GM21526 (cell line): ENCODE data around the gene SCD.
"Not testable (repeated sequence)": the region's sequence is repeated elsewhere in the genome, so short reads cannot be mapped to it uniquely, and the experiment has no call there.

ENCODE experiments used
- ATAC-seq: cut with Tn5 transposase; IDR thresholded peaks from one replicate; pipeline ENCODE4 v1.9.1; 2021; ENCODE audit warnings: moderate library complexity; ENCODE audit not compliant: unreplicated experiment, low FRiP score

The SCD gene

DNA sequence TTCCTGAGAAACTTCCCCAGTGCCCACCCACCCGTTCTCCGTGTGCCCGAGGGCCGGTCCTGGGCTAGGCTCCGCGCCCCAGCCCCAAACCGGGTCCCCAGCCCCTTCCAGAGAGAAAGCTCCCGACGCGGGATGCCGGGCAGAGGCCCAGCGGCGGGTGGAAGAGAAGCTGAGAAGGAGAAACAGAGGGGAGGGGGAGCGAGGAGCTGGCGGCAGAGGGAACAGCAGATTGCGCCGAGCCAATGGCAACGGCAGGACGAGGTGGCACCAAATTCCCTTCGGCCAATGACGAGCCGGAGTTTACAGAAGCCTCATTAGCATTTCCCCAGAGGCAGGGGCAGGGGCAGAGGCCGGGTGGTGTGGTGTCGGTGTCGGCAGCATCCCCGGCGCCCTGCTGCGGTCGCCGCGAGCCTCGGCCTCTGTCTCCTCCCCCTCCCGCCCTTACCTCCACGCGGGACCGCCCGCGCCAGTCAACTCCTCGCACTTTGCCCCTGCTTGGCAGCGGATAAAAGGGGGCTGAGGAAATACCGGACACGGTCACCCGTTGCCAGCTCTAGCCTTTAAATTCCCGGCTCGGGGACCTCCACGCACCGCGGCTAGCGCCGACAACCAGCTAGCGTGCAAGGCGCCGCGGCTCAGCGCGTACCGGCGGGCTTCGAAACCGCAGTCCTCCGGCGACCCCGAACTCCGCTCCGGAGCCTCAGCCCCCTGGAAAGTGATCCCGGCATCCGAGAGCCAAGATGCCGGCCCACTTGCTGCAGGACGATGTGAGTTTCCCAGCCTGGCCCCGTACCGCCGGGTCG, at the start of gene SCD:
SCD (plus strand) TSS at position 469 of the 803 bp plus-strand sequence; CDS start at position 741, 272 bp downstream.
- peak; percentile 83 for ATAC-seq

DNA sequence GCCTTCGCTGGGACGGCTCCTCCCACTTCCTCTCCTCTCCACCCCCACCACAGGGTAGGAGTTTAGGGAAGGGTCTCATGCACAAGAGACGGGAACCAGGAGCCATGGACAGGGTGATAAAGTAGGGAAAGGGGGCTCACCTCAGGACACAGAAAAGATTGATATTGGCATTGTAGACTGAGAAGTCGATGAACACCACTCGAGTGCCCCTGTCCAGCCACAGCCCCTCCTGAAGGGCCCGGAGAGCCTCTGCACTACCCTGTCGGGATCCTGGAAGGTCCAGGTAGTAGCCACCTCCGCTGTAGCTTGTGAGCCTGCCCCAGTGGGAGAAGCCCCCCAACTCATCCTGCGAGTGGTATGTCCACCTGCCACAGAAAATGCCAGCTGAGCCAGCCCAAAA, 49.8 kb upstream of the SCD start:
- ATAC-seq, result no peak

DNA sequence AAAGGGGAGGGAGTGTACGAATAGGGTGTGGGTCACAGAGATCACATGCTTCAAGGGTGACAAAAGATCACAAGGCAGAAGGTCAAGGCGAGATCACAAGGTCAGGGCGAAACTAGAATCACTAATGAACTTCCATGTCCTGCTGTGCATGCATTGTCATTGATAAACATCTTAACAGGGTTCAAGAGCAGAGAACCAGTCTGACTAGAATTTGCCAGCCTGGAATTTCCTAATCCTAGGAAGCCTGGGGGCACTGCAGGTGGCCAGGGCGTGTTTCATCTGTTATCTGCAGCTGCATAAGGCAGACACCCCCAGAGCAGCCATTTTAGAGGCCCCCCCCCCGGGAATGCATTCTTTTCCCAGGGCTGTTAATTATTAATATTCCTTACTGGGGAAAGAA, 45.9 kb upstream of the SCD start:
- not testable (repeated sequence) for ATAC-seq

DNA sequence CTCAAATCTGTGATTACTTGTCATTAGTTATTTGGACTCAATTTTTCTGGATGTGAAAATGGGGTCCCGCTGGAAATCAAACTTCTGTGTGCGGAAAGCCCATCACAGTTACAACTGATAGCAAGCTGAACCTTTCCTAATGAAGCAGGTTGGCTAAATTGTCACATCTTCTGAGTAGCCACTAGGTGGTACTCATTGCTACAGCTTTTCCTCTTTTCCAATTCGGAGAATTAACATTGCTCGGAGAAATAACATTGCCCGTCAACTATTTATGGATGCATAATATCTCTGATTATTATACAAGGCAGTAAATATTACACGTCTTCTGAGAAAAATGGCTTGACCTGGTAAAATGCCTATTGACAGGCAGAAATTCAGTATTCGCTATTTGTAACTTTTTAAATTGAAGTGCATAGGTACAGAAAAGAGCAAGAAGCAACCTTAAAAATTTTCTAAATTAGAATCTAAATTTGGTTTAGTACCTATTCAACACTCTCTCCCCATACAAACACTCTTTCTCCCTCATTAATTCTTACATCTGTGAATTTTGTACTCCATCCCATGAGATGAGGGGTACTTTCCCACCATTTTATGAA, 43.2 kb upstream of the SCD start:
- no peak for ATAC-seq

DNA sequence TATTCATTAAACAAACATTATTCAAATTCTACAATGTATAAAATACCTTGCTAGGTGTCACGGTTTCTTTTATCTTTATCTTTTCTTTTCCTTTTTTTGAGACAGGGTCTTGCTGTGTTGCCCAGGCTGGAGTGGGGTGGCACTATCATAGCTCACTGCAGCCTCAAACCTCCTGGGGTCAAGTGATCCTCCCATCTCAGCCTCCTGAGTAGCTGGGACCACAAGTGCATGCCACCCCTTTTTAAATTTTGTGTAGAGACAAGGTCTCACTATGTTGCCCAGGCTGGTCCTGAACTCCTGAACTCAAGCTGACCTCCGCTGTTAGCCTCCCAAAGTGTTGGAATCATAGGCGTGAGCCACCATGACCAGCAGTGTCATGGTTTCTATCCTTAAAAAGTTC, 42.6 kb upstream of the SCD start:
- ATAC-seq, result no peak

DNA sequence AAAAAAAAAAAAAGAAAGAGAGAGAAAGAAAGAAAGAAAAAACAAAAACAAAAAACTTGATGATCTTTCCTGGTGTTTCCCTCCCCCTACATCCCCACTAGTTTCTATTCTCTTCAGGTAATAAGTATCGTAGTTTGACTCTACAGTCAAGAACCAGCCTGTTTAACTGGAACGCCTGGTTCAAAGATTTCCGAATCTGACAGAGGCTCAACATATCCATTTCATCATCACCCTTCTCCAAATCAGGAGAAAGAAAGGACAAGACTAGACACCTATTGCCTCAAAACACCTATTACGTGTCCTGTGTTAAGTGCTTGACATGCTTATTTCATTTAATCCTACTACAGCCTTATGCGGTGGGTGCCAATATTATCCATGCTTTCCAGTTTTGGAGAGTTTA, 40.2 kb upstream of the SCD start:
- ATAC-seq, result no peak

DNA sequence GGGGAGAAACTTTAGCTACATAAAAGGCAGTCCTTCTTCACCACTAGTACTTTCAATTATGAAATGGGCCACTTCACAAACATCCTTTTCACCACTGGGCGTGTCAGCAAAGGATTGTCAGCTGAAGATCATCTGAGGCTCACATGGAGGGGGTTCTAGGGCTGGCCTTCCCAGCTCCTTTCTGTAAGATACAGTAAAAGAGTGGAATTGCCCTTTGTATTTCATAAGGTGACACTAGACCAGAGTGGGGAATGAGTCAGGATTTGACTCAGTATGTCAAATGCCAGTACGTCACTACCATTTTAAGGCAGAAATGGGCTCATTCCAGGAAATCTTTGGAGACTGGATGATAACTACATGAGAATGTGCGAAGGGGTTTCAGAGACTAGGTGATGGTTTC, 39.3 kb upstream of the SCD start:
- ATAC-seq, result no peak

DNA sequence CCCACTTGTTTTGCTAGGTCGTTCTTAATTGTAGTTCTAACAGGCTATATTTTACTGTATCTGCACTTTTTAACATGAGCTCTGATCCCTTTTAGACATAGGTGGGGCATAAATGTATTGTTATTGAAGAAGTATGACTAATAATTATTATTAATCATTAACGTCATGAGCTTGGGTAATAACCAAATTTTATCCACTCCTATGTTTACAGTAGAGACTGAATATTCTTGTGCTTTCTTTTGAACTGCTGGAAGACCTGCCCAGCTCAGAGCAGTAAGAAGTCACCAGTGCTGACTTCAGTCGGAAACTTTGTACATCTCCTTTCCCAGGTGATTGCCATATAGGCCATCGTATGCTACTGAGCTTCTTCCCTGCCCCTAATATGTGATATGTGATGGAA, 35.7 kb upstream of the SCD start:
- no peak for ATAC-seq

DNA sequence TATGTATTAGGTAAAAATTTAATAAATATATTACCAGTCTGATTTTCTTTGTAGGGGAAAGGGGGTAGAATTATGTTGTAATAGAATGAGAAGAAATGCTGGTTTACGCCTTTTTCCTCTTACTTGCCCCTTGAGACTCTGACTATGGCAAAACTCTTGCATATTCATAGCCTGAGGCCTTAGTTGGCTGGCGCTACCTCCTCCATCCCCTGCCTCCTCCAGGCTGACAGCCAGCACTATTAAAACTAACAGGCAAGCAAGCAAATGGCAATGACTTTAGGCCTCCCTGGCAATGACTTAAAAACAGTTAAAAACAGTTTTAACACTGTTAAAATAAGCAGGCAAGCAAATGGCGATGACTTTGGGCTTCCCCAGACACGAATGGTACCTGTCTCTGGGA, 31.4 kb upstream of the SCD start:
- ATAC-seq, result no peak

DNA sequence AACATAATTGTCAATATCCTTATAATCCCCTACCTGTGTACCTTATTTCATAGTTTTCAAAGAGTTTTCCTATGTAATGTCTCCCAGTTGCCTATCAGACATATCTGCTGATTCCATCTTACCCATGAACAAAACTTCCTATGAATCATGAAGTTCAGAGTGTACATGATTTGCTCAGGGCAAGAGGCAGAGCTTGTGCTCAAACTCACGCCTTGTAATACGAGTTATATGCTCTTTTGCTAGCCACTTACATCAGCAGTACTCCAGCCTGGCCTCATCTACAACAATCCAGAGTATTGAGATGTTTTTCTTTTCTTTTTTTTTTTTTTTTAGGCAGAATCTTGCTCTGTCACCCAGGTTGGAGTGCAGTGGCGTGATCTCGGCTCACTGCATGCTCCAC, 28.8 kb upstream of the SCD start:
- ATAC-seq, result no peak

DNA sequence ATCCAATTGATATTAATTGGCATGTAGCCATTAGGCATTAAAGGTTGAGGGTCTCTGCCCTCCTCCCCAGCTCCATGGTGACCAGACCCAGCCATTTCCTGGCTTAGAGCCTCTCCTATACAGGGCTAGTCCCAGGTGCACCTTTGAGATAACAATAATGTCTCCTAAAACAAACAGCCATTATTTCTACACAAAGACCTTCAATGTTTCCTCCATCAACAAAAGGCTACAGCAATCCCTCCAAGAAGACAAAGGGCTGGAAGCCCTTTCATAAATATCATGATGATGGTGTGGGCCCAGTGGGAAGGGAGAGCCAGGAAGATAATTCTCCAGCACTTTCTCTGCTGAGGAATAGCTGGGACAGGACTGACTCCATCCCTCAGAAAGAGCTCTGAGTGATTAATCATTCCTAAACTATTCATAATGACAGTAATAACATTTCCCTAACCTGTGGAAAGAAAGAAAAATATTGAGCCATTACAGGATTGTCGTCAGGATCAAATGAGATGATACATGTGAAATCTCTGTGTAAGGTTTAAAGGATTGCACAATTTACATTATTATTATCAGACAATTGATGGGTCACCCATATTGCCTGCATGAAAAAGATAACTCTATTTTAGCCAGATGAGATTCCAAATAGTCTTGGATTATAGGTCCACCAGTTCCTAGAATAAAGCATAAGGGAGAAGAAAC, 27.2 kb upstream of the SCD start:
- ATAC-seq, result no peak

DNA sequence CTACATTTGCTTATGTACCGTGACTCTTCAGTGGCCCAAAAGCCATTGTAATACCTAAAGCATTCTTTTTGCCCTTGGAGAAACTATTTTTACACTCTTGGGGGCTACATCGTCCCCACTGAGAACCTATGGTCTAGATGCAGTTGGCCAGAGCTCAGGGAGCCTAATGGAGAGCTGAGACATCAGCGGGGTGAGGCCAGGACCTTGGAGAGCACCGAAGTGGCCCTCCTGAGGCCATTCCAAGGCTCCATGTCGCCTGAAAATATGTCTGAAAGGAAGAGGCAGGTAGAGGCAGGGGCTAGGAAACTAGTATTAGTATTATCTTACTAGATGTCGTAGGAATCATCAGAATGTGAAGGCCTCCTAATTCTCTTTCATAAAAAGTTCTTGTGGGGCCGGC, 21.9 kb upstream of the SCD start:
- ATAC-seq, result no peak

DNA sequence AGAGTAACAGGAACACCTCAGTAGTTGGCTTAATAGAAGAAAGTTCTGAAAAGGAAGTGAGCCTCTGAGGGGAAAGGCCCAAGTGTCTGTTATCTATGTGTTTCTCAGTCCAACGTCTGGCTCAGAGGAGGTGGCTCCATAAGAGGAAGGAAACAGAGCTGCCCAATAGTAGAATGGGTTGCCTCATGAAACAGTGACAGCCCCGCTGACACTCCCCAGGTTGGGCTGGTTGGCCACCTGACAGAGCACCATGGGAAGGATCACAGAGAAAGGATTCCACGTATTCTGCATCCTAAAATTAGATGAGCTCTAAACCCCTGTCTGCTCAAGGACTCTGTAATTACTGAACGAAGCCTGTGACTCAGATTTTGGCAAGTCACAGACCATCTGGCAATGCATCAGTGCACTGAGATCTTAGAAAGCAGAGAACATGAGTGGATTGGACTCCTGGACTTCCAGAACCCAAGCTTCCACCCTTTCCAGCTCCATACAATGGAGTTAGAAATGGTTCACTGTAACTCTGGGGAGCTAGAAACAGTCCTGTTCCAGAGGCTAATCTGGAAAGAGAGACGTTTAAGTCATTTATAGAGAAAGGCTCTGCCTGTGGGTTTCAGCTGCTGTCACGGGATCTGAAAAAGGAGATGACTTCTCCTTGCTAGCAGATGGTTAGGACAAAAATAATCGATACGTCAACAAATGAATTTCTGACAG, 19.9 kb upstream of the SCD start:
- peak; percentile 96 for ATAC-seq

DNA sequence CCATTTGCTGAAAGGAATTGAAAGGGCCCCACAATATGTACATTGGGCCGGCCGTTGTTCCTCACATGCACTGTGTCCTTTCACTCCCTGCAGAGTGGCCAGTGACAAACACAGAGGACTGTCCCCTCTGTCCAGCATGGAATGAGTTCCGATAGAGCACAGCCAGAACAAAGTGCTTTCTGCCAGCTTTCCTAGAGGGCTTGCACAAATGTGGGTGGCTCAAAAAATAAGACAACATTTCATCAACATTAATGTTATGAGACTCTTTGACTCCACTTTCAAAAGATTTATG, 19.4 kb upstream of the SCD start:
- no peak for ATAC-seq

DNA sequence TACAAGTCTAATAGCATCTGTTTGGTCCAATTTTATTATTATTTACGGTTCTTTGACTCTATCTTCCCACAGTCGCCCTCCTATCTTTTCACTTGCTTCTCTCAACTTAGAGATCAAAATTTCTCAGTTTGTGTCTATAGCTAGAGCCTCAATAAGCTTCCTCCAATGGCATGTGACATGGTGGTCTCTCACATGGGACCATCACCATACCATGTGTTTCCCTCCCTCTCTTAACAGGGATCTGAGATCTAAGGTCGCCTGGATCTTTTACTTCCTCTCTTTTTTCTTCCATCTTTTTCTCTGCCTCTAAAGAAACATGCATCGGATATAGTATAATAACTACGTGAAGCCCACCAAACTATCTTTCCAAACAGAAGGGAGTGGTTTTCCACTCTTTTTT, 18.8 kb upstream of the SCD start:
- no peak for ATAC-seq

DNA sequence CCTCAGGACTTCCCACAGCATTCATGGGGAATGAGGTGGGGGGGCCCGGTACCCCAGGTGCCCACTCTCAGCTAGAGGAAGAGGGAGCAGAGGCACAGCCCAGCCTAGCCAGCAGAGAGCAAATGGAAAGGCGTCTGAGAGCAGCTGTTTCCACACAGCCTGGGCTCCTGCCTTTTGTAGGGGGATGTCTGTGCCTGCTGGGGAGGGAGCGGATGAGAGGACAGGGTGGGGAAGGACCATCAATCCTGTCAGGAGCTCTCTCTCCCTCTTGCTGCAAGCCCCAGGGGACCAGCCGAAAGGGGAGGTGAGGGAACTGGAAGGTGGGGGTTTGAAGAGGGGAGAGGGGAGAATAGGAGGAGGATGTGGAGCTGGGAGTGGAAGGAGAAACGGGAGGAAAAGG, 17.0 kb upstream of the SCD start, which contains the start of gene PKD2L1:
PKD2L1 (minus strand) TSS at position 150 of the 400 bp plus-strand sequence; CDS start at position 25, 125 bp downstream.
- no peak for ATAC-seq

DNA sequence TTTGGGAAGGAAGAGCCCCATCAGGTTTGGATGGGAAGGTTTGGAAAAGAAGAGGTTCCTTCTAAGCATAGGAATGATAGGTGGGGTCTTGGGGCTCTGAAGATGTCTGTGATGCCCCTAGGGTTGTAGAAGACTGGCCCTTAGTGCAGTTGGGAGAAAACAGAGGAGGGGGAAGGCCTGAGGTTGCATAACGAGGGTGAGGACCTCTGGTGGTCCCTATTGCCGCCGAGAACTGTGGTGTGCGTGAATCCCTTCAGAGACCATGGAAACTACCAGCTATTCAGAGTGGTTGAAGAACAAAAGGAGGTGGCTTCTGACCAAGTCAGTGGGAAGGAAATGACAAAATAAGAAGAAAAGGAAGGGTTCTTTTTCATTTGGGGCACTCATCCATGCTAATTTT, 13.9 kb upstream of the SCD start:
- ATAC-seq, result no peak

DNA sequence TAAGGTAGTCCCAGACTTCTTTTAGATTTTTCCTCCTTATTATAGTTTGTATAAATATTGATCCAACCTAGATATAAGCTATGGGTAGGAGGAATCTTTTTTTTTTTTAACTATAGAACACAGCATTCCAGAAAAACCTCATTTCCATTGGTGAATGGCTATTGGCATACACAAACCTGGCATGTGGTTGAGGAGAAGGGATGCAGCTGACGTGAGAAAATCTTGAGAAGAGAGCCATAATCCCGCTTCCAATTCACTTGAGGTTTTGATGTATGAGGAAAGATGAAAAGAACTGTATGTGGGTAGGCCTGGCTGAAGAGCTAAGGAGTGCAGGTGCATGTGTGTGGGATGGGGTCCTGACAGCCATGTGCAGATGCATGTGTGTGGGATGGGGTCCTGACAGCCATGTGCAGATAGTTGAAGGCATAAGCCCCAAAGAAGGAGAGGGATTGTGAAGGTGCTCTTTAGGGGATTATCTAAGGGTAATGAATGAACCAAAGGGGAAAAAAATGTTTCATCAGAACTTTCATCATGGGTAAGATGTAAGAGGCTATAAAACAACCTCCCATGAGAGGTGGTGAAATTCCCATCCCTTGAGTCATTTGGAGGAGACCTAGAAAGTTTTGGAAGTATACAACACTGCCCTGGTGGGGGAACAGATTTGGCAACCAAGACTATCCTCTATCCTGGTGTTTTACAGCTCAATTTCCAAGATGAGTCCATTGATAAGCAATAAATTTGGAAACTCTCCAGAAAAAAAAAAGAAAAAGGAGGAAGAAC, 13.2 kb upstream of the SCD start:
- ATAC-seq, result no peak

DNA sequence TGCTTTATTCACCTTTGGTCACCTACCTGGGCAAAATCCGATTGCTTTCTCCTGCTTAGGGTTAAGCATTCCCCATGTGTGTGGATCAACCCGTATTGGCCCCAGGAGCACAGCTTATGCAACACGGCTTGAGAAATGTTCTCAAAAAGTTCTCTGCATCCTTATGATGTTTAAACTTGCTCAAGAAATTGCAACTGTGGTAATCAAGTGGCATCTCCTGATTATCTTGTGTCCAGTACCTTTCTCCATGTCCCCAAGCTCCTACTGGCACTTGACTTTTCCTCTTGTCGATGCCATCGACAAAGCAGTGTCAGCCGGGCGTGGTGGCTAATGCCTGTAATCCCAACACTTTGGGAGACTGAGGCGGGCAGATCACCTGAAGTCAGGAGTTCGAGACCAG, 12.3 kb upstream of the SCD start:
- ATAC-seq, result no peak

DNA sequence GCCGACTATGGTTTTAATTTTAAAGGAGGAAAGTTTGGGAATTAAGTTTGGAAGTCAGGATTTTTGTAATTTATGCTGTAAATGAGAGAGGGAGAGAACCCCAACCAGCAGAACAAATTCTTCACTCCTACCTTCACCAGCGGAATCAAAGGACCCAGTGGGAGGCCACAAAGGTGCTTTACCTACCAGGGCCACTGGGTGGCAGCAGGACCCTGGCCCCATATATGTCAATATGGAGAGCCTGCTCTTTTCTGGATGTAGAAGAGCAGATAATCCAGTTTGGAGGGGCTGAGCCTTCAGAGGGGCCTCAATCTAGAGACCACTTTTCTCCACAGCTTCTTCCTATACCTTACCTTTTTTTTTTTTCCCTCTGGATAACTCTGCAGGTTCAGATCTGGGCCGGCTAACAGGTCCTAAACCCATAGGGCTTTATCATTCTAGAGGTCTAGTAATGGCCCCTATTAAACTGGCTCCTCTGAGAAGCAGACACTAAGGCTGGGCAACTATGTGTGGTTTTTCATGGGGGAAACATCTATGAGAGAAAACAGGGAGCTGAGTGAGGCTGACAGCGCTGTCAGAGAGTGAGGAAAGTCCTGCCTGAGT, 8.5 kb upstream of the SCD start:
- peak; percentile 53 for ATAC-seq
